GM18502 (cell line): Measurements from ENCODE around the gene GLMP.

Source experiments
- ATAC-seq: cut with Tn5 transposase; IDR thresholded peaks from one replicate; pipeline ENCODE4 v1.9.1; 2021; ENCODE audit warnings: mild to moderate bottlenecking; ENCODE audit not compliant: unreplicated experiment, poor library complexity

The GLMP gene

GRCh38 chr1:156253634-156254033, 41.8 kb downstream of the GLMP start:
- no peak for ATAC-seq

DNA sequence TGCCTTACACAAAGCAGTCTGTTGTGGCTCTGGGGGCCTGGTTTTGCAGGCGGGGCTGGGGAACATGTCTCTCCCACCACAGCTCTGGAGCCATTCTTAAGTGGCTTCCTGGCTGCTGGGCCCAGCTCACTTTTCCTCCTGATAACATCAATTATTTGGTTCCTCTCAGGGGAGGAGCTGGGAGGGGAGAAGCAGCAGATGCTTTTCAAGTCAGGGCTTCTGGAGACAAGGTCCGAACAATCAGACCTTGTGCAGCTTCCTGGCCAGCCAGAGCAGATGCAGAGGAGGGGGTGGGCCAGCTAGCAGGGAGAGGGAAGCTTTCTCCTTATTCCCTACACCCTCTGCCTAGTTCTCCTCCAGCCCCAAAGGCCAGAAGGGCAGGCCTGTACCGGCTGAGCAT, 44.0 kb downstream of the GLMP start:
- ATAC-seq: no peak

DNA sequence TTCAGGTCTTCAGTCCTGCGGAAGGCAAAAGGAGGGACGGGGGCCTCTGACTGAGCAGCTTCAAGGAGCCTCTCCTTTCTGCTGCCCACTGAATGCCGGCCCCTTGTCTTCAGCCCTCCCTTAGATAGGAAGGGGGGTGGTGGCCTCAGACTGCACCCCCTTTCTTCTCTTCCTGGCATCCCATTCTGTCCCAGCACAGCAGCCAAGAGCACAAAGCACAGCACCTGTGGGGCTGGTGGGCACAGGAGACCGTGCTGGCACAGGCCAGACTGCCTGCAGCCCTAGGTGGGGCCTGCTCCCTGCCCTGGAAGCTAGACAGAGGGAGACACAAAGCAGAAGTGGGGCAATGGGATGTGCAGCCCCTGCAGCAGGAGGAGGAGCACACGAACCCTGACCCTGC, 45.9 kb downstream of the GLMP start:
- no peak for ATAC-seq

DNA sequence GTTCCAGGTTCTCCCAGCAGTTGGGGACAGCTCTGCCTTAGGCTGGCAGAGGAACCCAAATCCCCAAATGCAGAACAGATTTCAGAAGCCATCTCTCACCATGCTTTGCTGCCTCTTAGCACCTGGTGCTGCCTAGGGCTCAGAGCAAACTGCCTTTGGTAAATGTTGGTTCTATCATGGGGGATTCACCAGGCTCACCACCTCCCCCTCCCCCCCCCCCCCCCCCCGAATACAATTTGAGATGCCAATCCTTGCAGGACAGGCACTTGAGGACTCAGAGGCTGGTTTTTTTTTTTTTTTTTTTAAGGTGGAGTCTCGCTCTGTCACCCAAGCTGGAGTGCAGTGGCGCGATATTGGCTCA, 47.2 kb downstream of the GLMP start:
- no peak for ATAC-seq

GRCh38 chr1:156247460-156248322, 47.8 kb downstream of the GLMP start, which contains the start of gene PAQR6:
Gene PAQR6 (minus strand): TSS chr1:156248056. CDS start chr1:156246731, 1,325 bp downstream.
- no peak for ATAC-seq

DNA sequence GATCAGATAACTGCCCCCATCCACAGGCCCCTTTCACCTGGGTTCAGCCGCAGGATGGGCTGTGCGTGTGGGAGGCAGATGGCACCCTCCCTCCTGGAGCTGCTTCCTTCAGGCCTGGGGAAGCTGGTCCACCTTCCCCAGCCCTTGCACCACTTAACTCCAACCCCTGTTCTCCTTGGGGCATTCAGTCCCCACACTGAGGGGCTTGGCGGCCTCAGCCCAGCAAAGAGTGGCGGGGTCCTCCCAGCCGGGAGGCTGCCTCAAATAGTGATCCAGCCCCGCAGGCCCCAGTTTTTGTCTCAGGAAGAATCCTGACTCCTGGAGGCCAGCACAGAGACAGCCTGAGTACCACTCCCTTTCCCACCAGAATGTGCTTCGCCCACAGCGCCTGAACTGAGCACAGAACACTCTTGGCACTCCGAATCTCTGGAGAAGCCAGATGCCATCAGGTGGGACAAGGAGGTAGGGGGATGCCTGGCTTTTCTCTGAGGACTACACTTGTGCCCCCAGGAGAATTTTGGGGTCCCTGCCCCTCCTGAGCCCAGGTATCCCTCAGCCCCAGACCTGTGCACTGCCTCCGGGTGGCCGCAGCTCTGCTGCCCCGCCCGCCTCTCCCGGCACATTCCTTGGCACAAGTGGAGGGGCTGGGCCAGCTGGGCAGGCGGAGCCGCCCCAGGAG, 48.6 kb downstream of the GLMP start:
- ATAC-seq: no peak

- no peak for ATAC-seq
These were observed 49.2 kb downstream of the GLMP start for GRCh38 chr1:156246241-156246780.

- no peak for ATAC-seq
These were observed 49.8 kb downstream of the GLMP start for GRCh38 chr1:156245451-156246232.

DNA sequence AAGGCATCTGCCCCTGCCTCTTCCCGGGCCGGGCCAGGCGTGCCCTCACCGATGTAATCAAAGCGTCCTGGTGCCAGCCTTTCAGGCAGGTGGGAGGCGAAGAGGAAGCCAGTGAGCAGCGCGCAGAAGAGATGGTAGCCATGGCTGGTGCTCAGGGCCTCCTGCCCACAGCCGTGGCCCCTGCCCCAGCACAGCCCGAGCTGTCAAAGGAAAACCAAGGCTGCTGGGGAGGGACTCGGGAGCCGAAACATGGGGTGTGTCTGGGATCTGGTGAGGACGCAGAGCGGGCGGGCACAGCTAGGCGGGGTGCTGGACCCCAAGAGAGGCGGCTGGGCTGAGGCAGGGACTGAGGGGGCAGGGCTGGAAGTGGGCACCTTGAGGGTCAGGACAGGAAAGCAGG, 50.8 kb downstream of the GLMP start:
- ATAC-seq: no peak

GRCh38 chr1:156244126-156244525, 51.4 kb downstream of the GLMP start:
- no peak for ATAC-seq

GRCh38 chr1:156242738-156243137, 52.7 kb downstream of the GLMP start:
- ATAC-seq: no peak
